ENCODE measurements around the gene CFAP90. TPM values are rescaled to one million over a fixed set of nuclear protein-coding genes. Genes with fewer than 3 reads are reported as not detected.

Gene CFAP90
- total RNA-seq, 1 donor = not detected

GRCh38 chr5:7849681-7850394, 1.1 kb downstream of the CFAP90 start:
- H3K4me3 ChIP-seq (ENCODE audit: low read depth, low read length) = peak overlapping the region; percentile 49
- no peak for TF ChIP-seq CTCF (IDR thresholded peaks at IDR 0.05; ENCODE audit: insufficient read depth, low read depth, low read length)
- DNase-seq (ENCODE audit: low read depth) = no peak

DNA sequence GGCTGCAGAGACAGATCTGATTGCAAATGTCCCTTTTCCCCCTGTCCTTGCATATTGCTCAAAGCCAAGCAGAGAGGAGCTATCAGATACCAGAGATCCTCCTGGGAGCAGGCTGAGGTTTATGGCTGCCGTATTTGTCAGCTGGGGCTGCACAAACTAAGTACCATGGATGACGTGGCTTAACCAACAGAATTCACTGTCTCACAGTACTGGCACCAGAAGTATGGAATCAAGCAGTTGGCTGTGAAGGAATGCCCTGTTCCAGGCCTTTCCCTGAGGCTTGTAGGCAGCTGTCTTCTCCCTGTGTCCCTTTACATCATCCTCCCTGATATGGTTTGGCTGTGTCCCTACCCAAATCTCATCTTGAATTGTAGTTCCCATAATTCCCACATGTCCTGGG, 2.6 kb downstream of the CFAP90 start:
- H3K4me3 ChIP-seq (ENCODE audit: low read depth, low read length) = no peak overlapping the region
- no peak for TF ChIP-seq CTCF (IDR thresholded peaks at IDR 0.05; ENCODE audit: insufficient read depth, low read depth, low read length)
- no peak for DNase-seq (ENCODE audit: low read depth)

GRCh38 chr5:7846327-7846726, 4.6 kb downstream of the CFAP90 start:
- H3K4me3 ChIP-seq (ENCODE audit: low read depth, low read length) = no peak overlapping the region
- no peak for TF ChIP-seq CTCF (IDR thresholded peaks at IDR 0.05; ENCODE audit: insufficient read depth, low read depth, low read length)
- no peak for DNase-seq (ENCODE audit: low read depth)

DNA sequence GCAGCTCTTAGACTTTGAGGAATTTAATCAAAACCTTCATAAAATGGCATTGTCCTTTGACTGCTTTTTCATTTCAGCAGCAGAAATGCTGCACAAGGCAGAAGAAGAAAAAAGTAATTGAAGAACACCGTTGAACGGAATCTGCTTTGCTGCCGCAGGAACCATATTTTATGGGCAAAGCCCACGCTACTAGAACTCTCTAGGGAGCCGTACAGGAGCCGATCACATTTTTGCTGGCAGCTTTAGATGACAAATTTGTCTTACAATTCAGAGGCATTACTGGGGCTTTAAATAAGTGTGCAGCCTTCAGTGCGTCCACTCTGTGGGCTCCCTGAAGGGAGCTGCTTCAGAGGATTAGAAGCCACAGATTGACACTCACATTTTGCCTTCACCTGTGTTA, 5.4 kb downstream of the CFAP90 start:
- TF ChIP-seq CTCF (IDR thresholded peaks at IDR 0.05; ENCODE audit: insufficient read depth, low read depth, low read length) = no peak
- DNase-seq (ENCODE audit: low read depth) = no peak

GRCh38 chr5:7844901-7845300, 6.0 kb downstream of the CFAP90 start:
- TF ChIP-seq CTCF (IDR thresholded peaks at IDR 0.05; ENCODE audit: insufficient read depth, low read depth, low read length) = no peak
- DNase-seq (ENCODE audit: low read depth) = no peak
- H3K4me3 ChIP-seq (ENCODE audit: low read depth, low read length) = no peak overlapping the region

More for the DNA sequence above, 5.4 kb downstream of the CFAP90 start:
- H3K4me3 ChIP-seq (ENCODE audit: low read depth, low read length) = no peak overlapping the region

DNA sequence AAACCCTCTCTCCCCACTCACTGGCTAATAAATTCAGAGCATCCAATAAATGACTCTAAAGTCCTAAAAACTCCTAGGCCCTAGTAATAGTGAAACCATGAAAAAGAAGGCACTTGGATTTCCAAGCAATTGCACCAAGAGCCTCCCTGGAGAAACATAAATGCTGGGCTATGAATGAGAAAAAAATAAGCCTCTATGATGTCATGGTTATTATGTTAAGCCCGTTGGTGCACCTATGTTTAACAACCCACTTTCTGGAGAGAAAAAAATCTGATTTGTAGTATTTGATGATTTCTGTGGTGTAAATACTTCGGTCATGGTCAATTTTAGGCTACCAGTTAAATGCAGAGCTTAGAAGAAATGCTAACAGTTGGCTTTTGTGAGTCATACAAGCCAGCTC, 8.4 kb downstream of the CFAP90 start:
- no peak overlapping the region for H3K4me3 ChIP-seq (ENCODE audit: low read depth, low read length)
- no peak for TF ChIP-seq CTCF (IDR thresholded peaks at IDR 0.05; ENCODE audit: insufficient read depth, low read depth, low read length)
- no peak for DNase-seq (ENCODE audit: low read depth)

GRCh38 chr5:7837403-7837802, 13.5 kb downstream of the CFAP90 start:
- no peak for DNase-seq (ENCODE audit: low read depth)
- TF ChIP-seq CTCF (IDR thresholded peaks at IDR 0.05; ENCODE audit: insufficient read depth, low read depth, low read length) = no peak

More at GRCh38 chr5:7837403-7837802, 13.5 kb downstream of the CFAP90 start:
- H3K4me3 ChIP-seq (ENCODE audit: low read depth, low read length) = no peak overlapping the region
